Upper lobe of left lung (tissue), 4 donors: Measurements from ENCODE around the gene OPCML.

Source experiments
- EP300 ChIP-seq, 4 donors: sonication (generic); formaldehyde crosslinking; IDR thresholded peaks; one replicate each; pipeline ENCODE4 v1.5.1; 2017; ENCODE audit warnings: antibody characterized with exemption in 4 of 4, control low read depth in 2 of 4
- POLR2A ChIP-seq, 4 donors: fragments of 450-650 bp; IDR thresholded peaks; one replicate each; pipeline ENCODE4 v1.5.1; 2016 to 2017; ENCODE audit warnings: antibody characterized with exemption in 4 of 4, mild to moderate bottlenecking in 2 of 4
- POLR2AphosphoS5 ChIP-seq, 2 donors: sonication (generic); formaldehyde crosslinking; IDR thresholded peaks; one replicate each; pipeline ENCODE4 v1.5.1; 2017; ENCODE audit warnings: antibody characterized with exemption in 2 of 2
- TF ChIP-seq, protein P1 (sequence below), 6 experiments: fragments of 450-650 bp in 4 of 6; fragments of 200-600 bp in 2 of 6; sonication (generic) in 2 of 6; IDR thresholded peaks; one replicate each; pipeline ENCODE4 v1.5.1; 2016 to 2019; ENCODE audit warnings: antibody characterized with exemption in 6 of 6

DNA sequence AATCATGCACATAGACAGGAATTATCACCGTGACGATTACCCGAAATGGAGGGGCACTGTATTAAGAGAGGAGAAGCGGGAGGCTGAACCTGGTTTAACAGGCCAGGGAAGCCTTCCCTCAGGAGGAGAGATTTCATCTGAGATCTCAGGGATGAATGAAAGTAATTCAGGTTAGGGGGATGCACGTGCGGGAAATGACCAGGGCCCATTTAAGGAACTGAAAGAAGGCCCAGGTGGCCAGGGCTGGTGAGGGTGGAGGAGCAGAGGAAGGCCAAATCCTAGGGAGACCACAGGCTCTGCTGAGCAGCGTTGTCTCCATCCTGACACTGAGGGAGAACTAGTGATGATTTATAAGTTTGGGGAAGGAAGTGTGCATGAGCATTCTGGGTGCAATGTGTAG, 16.3 kb upstream of the OPCML start:
- TF ChIP-seq, protein P1, sequence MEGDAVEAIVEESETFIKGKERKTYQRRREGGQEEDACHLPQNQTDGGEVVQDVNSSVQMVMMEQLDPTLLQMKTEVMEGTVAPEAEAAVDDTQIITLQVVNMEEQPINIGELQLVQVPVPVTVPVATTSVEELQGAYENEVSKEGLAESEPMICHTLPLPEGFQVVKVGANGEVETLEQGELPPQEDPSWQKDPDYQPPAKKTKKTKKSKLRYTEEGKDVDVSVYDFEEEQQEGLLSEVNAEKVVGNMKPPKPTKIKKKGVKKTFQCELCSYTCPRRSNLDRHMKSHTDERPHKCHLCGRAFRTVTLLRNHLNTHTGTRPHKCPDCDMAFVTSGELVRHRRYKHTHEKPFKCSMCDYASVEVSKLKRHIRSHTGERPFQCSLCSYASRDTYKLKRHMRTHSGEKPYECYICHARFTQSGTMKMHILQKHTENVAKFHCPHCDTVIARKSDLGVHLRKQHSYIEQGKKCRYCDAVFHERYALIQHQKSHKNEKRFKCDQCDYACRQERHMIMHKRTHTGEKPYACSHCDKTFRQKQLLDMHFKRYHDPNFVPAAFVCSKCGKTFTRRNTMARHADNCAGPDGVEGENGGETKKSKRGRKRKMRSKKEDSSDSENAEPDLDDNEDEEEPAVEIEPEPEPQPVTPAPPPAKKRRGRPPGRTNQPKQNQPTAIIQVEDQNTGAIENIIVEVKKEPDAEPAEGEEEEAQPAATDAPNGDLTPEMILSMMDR (IDR thresholded peaks at IDR 0.05) = no peak
- TF ChIP-seq EP300 (IDR thresholded peaks at IDR 0.05) = no peak
- no peak for TF ChIP-seq POLR2A (IDR thresholded peaks at IDR 0.05)
- no peak for TF ChIP-seq POLR2AphosphoS5 (IDR thresholded peaks at IDR 0.05)
